Stimulated activated naive CD8-positive, alpha-beta T cell treated with anti-CD3 and anti-CD28 coated beads, Interleukin-15, Interleukin-2, amounts not matched to agents 100 ng/mL and 50 ng/mL, for 24 hours (primary cell): ENCODE measurements around the gene COBLL1.
"Not testable (repeated sequence)": the region's sequence is repeated elsewhere in the genome, so short reads cannot be mapped to it uniquely, and the experiment has no call there.

ENCODE experiments used
- H3K27ac Mint-ChIP-seq: one replicate; pipeline ENCODE4 v1.8.0; 2021; ENCODE audit warnings: mild to moderate bottlenecking, mixed read lengths
- H3K27me3 Mint-ChIP-seq: one replicate; pipeline ENCODE4 v1.8.0; 2021; ENCODE audit warnings: mixed read lengths
- H3K36me3 Mint-ChIP-seq: one replicate; pipeline ENCODE4 v1.8.0; 2021; ENCODE audit warnings: low read depth, mixed read lengths
- H3K4me1 Mint-ChIP-seq: one replicate; pipeline ENCODE4 v1.8.0; 2021; ENCODE audit warnings: low read depth, mixed read lengths
- H3K4me3 Mint-ChIP-seq: one replicate; pipeline ENCODE4 v1.8.0; 2021; ENCODE audit warnings: mild to moderate bottlenecking, mixed read lengths
- H3K9me3 Mint-ChIP-seq: one replicate; pipeline ENCODE4 v1.8.0; 2021; ENCODE audit warnings: mixed read lengths

The COBLL1 gene

DNA sequence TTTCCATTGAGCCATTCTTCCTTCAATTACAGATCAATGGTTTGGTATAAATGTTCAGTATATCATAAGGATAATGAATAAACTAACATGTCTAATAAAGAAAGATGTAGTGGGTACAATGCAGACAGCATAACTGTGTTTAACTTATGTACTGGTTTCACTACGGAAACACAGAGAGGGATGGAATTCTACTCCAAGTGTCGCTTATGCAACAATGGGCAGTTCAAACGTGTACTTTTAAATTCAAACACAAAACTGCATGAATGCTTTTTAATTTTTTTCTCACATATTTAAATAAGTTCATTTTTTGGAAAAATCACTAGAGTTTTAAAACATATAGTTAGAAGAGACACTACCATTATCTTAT, 74.7 kb downstream of the COBLL1 start:
- no peaks in the 10 kb centered on the region for H3K9me3 Mint-ChIP-seq
- H3K27me3 Mint-ChIP-seq = no peaks in the 10 kb centered on the region
- H3K4me1 Mint-ChIP-seq = peaks cover under 1% of the 10 kb centered on the region
- no peaks in the 10 kb centered on the region for H3K36me3 Mint-ChIP-seq
- no peak overlapping the region for H3K4me3 Mint-ChIP-seq
- H3K27ac Mint-ChIP-seq = no peak overlapping the region

DNA sequence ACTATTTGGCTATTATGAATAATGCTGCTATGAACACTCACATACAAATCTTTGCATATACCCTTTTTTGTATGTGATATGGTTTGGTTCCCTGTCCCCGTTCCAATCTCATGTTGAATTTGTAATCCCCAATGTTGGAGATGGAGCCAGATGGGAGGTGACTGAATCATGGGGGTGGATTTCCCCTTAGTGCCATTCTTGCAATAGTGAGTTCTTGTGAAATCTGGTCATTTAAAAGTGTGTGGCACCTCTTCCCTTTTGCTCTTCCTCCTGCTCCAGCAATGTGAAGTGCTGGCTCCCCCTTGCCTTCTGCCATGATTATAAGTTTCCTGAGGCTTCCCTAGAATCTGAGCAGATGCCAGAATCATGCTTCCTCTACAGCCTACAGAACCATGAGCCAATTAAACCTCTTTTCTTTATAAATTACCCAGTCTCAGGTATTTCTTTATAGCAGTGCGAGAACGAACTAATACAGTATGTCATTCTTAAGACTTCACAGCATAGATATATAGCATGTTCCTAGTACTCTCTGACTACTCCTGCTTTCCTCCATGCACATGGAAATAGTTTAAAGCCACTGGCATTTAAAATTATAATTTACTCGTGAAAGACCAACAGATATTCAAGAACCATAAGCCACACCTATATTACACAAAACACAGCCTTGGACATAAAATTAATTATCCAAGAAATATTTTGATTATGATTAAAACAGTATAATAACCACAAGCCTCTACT, 75.2 kb downstream of the COBLL1 start:
- Mint-ChIP-seq H3K4me3 (no peak overlapping the region), H3K27ac (no peak overlapping the region), H3K4me1 (peaks cover 6% of the 10 kb centered on the region), H3K27me3 (no peaks in the 10 kb centered on the region), H3K36me3 (no peaks in the 10 kb centered on the region), H3K9me3 (no peaks in the 10 kb centered on the region)

DNA sequence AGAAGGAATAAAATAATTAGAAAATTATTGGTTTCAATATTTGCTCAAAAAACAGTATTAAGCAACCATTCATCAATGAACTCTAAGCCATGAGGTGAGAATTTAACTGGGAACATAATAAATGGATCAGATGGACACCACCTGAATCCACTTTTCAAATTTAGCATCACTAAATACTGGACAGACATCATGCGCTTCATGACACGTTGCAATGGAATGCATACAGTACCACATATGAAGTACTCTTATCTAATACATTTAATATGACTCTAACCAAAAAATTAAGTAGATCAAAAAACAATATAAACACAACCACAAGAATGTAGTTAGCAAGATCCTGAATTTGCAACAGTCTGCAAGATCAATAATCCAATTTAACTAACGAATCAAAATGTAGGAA, 76.6 kb downstream of the COBLL1 start:
- Mint-ChIP-seq H3K9me3 (no peaks in the 10 kb centered on the region), H3K4me3 (no peak overlapping the region), H3K36me3 (no peaks in the 10 kb centered on the region), H3K27ac (no peak overlapping the region), H3K27me3 (no peaks in the 10 kb centered on the region), H3K4me1 (peaks cover 12% of the 10 kb centered on the region)

DNA sequence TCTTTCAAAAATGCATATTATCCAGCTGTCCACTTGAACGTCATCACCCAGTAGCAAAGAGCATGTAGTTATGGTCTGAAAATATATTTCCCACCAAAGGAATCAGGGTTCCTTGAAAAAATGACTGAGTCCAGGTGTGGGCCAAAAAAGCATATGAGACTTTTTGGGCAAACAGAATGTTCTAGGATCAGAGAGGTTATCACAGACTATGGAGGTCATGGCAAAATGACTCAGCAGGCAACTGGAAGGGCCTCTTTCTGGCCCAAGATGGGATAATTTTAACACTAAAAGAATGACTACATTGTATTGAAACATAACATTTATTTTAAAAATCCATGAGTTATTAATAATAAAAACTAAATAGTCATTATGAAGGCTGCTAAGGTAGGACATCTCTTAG, 77.1 kb downstream of the COBLL1 start:
- Mint-ChIP-seq H3K4me3 (no peak overlapping the region), H3K4me1 (peaks cover 12% of the 10 kb centered on the region), H3K27ac (no peak overlapping the region), H3K36me3 (no peaks in the 10 kb centered on the region), H3K27me3 (no peaks in the 10 kb centered on the region), H3K9me3 (no peaks in the 10 kb centered on the region)

DNA sequence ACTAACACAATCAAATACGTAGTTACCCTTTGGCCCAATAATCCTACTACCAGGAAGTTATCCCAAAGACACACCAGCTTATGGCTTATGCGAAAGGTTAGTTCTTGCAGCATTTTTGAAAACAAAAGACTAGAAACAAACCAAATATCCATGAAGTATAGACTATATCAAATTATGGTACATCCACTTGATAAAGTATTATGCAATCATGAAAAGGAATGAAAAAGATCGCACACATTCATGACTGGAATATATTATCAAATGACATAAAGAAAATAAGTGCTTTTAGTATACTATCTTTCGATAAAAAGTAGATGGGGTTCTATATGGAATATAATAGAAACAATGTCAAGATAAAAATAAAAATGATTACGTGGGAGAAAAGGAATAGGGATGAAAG, 78.2 kb downstream of the COBLL1 start:
- H3K27ac Mint-ChIP-seq = no peak overlapping the region
- no peaks in the 10 kb centered on the region for H3K9me3 Mint-ChIP-seq
- no peaks in the 10 kb centered on the region for H3K36me3 Mint-ChIP-seq
- no peak overlapping the region for H3K4me3 Mint-ChIP-seq
- H3K27me3 Mint-ChIP-seq = no peaks in the 10 kb centered on the region
- peaks cover 12% of the 10 kb centered on the region for H3K4me1 Mint-ChIP-seq

DNA sequence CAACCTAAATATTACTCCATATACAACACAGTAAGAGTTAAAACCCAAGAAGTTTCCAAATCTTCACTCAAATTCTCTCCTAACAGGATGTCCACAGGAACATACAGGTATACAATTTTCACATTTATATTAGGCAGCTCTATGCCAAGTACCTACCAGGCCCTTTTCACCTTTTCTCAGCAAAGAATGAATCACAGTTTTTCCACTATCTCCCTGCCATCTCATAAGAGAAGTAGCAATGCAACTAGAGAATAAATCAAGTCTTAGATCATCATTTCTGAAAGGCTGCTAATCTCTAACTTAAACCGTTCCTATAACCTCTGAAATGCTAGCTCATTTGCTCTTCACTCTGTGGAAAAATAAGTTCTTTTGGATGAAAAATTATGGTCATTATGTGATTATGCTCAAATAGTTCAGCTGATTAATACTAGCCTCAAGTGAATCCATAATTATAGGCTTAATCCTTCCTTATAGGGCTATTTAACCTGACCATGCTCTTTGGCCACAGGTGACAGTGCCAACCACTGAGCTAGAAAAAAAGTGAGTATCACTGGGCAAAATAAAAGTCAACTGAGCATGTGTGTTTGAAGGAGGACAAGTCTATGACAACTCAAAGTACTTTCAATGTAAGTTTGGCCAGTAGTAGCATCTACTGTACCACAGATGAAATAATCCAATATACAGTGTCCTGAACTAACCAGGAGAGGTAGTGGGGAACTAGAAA, 79.7 kb downstream of the COBLL1 start:
- Mint-ChIP-seq H3K4me3 (no peak overlapping the region), H3K36me3 (no peaks in the 10 kb centered on the region), H3K27me3 (no peaks in the 10 kb centered on the region), H3K4me1 (peaks cover 19% of the 10 kb centered on the region), H3K27ac (no peak overlapping the region), H3K9me3 (no peaks in the 10 kb centered on the region)

DNA sequence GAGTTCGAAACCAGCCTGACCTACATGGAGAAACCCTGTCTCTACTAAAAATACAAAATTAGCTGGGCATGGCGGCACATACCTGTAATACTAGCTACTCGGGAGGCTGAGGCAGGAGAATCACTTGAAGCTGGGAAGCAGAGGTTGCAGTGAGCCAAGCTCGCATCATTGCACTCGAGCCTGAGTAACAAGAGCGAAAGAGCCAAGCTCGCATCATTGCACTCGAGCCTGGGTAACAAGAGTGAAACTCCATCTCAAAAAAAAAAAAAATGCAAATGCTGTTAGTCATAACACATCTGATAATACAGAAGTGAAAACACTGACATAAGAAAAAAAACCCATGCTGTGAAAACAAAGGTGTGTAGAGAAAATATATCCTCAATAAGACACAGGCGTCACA, 80.4 kb downstream of the COBLL1 start:
- H3K9me3 Mint-ChIP-seq, H3K36me3 Mint-ChIP-seq, H3K27me3 Mint-ChIP-seq, H3K27ac Mint-ChIP-seq: not testable (repeated sequence)
- H3K4me3 Mint-ChIP-seq = peak overlapping the region; percentile 16
- H3K4me1 Mint-ChIP-seq = peaks cover 19% of the 10 kb centered on the region

DNA sequence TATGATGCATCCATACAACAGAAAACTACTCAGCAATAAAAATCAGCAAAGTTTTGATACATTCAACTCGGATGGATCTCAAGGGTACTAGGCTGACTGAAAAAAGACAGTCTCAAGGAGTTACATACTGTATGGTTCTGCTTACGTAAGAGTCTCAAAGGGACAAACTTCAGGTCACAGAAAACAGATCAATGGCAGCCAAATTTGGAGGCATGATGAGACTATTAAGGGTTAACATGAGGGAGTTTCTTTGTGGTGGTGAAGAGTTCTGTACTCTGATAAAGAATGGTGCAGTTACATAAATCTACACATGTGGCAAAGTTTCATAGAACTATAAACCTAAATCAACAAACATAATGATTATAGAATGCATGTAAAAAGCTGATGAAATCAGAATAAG, 81.4 kb downstream of the COBLL1 start:
- Mint-ChIP-seq H3K4me3 (peak overlapping the region; percentile 1), H3K27me3 (no peaks in the 10 kb centered on the region), H3K36me3 (no peaks in the 10 kb centered on the region), H3K27ac (peak overlapping the region; percentile 2), H3K9me3 (no peaks in the 10 kb centered on the region), H3K4me1 (peaks cover 19% of the 10 kb centered on the region)

DNA sequence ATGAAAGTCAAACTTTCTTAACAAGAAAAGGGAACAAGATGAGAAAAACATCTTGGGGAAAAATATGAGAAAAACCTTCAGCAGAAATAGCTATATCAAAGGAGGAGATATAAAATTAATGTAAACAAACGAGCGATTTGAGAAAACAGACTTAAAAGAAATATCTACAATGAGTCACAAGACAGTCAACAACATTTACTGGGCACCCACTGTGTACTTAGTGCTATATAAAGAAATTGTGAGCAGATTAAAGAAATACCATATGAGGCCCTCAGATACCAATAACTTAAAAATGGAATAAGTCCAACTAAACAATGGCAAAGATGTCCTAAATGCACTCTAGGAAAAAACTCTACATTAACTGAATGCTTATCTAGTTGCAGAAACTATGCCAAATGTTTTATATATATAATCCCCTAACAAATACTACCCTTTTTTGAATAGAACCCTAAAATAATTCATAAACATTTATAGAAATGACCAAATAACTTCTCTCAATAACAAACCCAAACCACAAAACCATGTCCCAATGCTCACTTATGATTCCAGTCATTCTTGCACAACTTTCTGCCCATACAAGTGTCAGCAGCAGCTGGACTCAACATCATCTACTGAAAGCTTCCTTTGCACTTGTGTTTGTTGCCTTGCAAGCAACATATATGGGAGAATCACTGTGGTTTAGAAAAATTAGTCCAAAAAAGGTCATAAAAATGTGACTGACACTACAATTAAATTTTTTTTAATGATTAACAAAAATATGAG, 83.5 kb downstream of the COBLL1 start:
- H3K36me3 Mint-ChIP-seq = no peaks in the 10 kb centered on the region
- no peak overlapping the region for H3K27ac Mint-ChIP-seq
- peaks cover 19% of the 10 kb centered on the region for H3K4me1 Mint-ChIP-seq
- no peaks in the 10 kb centered on the region for H3K9me3 Mint-ChIP-seq
- H3K27me3 Mint-ChIP-seq = no peaks in the 10 kb centered on the region
- peak overlapping the region; percentile 6 for H3K4me3 Mint-ChIP-seq

DNA sequence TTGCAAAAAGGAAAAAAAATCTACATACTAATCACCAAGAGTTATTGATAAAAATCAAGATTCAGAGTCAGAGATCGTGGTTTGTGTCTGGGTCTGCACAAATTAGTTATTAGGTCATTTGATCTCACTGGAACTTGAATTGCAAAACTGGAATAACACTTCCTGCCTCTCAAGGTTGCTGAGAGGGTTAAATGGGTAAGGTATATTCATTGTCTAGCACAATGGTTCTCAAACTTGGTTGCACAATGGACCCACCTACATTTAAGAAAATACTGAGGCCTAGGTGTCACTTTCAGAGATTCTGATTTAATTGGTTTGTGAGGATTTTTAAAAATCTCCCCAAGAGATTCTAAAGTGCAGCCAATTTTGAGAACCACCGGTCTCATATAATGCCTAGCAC, 84.8 kb downstream of the COBLL1 start:
- no peak overlapping the region for H3K27ac Mint-ChIP-seq

DNA sequence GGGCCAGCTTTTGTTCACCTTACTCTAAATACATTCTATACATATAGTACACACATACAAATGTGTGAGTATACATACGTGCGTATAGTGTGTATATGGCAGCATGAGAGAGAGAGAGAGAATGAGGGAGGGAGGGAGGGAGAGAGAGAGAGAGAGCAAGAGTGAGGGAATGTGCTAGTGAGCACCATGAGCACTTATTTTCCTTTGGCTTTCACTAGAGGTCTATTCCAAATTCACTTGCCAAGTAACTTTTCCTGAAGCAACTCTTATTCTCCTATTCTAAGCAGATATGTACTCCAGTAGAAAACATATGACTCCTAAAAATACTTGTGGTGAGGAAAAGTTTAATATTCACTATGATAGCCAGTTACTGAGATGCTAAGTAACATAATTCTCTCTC, 85.7 kb downstream of the COBLL1 start:
- H3K4me1 Mint-ChIP-seq = peaks cover 11% of the 10 kb centered on the region
- no peak overlapping the region for H3K27ac Mint-ChIP-seq
- H3K36me3 Mint-ChIP-seq = no peaks in the 10 kb centered on the region
- no peak overlapping the region for H3K4me3 Mint-ChIP-seq
- no peaks in the 10 kb centered on the region for H3K27me3 Mint-ChIP-seq
- H3K9me3 Mint-ChIP-seq = peaks cover 5% of the 10 kb centered on the region

More for the DNA sequence above, 84.8 kb downstream of the COBLL1 start:
- H3K4me3 Mint-ChIP-seq = no peak overlapping the region
- no peaks in the 10 kb centered on the region for H3K36me3 Mint-ChIP-seq
- peaks cover 5% of the 10 kb centered on the region for H3K9me3 Mint-ChIP-seq
- no peaks in the 10 kb centered on the region for H3K27me3 Mint-ChIP-seq
- H3K4me1 Mint-ChIP-seq = peaks cover 17% of the 10 kb centered on the region

DNA sequence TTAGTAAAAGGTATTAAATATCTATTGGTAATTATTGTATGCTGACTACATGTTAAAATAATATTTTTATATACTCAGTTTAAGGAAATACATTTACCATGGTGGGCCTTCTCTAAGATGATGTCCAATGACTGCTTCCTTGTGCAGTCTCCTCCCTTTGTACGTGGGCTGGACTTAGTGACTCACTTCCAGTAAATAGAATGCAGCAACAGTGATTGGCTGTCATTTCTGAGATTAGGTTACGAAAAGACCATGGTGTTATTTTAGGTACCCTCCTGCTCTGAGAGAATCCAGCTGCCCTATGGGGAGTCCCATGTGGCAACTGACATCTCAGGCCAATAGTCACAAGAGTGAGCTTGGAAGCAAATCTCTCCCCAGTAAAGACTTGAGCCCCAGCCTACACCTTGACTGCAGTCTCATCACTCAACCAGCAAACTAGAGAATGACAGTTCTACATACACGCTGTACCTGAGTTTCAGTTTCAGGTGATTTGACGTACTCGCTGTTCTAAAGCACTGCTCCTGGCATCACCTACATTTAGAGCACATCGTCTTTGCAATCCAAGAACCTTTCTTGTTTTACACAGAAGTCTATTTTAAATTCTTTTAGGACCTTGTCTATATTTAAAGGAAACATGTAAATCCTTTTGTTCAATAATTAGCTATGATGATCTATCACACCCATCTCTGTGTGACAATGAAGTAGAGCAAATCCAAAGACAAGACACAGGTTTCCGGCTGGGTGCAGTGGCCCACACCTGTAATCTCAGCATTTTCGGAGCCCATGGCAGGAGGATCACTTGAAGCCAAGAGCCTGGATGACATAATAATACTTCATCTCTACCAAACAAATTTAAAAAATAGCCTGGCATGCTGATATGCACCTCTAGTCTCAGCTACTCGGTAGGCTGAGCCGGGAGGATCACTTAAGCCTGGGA, 87.2 kb downstream of the COBLL1 start:
- Mint-ChIP-seq H3K4me1 (peaks cover 8% of the 10 kb centered on the region), H3K9me3 (peaks cover 5% of the 10 kb centered on the region), H3K27ac (no peak overlapping the region), H3K4me3 (no peak overlapping the region), H3K27me3 (no peaks in the 10 kb centered on the region), H3K36me3 (no peaks in the 10 kb centered on the region)

DNA sequence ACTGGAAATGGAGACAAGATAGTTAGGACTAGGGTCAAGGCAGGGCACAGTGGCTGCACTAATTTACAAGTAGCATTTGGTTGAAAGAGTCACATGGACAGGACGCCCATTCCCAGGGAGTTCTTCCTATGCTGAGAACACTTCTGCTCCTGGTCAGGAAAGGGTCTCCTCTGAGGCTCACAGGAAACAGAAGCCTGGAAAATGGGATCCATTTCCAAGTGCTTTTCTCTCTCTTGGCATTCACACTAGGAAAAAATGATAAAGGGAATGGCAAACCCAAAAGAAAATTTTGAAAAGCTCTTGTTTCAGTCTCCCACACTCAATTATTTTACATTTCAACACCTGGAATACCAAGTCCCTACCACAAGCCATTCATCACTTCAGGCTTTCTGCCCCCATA, 88.7 kb downstream of the COBLL1 start:
- no peak overlapping the region for H3K27ac Mint-ChIP-seq
- peaks cover 3% of the 10 kb centered on the region for H3K4me1 Mint-ChIP-seq
- no peaks in the 10 kb centered on the region for H3K36me3 Mint-ChIP-seq
- H3K9me3 Mint-ChIP-seq = peaks cover 5% of the 10 kb centered on the region
- no peaks in the 10 kb centered on the region for H3K27me3 Mint-ChIP-seq
- no peak overlapping the region for H3K4me3 Mint-ChIP-seq

DNA sequence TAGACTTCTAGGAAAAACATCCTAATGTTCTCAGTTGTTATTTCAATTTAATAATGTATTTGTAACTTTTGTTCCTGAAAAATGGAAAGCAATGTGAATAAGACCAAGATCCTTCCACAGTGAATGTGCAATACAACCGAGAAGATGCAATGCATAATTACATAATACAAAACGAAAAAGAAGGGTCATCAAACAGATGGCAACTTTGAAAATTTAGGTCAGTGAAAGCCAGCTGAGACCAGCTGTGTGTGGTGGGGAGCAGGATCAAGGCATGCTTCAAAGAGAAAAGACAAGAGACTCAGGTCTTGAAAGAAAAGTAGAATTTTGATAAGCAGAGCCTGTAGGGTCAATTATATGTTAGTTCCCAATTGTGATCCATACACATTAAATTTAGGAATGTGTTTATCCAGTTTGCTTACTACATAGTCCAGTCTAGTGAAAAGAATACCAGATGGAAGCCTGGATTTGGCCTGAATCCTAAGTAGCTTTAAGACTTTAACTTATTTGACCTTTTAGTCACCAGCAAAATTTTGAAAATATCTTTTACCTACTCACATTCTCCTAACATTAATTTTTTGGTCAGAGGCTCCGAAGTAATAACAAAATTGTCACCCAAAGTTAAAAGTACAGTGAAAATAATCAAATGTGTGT, 93.7 kb downstream of the COBLL1 start:
- no peaks in the 10 kb centered on the region for H3K27me3 Mint-ChIP-seq
- peaks cover 5% of the 10 kb centered on the region for H3K9me3 Mint-ChIP-seq
- no peak overlapping the region for H3K27ac Mint-ChIP-seq
- H3K4me3 Mint-ChIP-seq = no peak overlapping the region
- H3K4me1 Mint-ChIP-seq = no peaks in the 10 kb centered on the region
- H3K36me3 Mint-ChIP-seq = no peaks in the 10 kb centered on the region
